Measurements from ENCODE around the gene AUTS2.

AUTS2 gene

DNA sequence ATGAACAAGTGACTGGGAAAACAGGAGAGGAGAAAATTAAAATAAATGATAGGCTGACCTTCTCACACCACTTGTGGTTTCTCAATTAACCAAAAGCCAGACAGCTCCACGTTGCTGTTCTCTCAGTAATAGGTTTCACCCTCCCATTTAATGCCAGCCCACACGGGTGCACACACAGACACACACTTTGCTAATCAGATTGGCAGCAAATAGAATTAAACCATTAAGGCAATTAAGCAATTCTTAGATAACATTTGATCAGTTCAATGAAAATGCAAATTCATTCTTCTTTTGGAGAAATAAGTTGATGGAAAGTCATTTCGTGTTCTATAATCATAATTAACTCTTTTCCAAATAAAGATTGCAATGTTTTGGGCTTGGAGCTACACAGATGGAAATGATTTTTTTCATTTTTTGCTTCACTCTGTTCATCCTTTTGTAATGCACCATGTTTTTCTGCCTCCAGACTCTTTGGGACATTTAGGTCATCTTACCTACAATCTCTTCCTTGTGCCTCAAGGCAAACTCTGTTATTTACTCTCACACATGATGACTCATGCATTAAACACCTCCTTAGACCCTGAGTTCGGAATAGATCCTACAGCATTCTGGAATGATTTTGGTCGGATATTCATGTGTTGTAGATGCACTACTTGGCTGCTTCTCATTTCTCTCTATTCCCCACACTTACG is 700.7 kb downstream of the AUTS2 start:
- no peak for DNase-seq

GRCh38 chr7:70299472-70299807 is 701.2 kb downstream of the AUTS2 start:
- no peak for DNase-seq

GRCh38 chr7:70301673-70302185 is 703.5 kb downstream of the AUTS2 start:
- DNase-seq = no peak

GRCh38 chr7:70303309-70303708 is 705.0 kb downstream of the AUTS2 start:
- DNase-seq = no peak

GRCh38 chr7:70303780-70304179 is 705.5 kb downstream of the AUTS2 start:
- no peak for DNase-seq

DNA sequence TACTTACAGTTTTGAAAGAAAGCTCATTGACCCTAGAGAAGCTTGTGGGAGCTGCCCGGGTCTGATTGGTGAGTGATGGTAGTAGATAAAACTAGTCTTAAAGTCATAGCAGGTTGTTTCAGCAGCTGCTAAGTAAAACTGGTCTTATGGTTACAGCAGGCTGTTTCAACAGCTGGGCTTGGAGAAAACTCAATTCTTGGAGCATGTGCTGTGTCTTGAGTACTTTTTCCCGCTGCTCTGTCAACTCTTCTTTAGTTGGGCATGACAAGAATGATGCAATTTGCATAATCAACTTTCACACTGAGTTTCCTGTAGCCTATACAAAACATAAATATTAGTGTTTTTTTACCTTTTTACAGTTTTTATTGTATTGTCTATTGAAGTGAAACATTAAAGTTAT is 707.9 kb downstream of the AUTS2 start:
- DNase-seq = no peak

- no peak for DNase-seq
Measured at GRCh38 chr7:70307544-70308106, 709.4 kb downstream of the AUTS2 start.

DNA sequence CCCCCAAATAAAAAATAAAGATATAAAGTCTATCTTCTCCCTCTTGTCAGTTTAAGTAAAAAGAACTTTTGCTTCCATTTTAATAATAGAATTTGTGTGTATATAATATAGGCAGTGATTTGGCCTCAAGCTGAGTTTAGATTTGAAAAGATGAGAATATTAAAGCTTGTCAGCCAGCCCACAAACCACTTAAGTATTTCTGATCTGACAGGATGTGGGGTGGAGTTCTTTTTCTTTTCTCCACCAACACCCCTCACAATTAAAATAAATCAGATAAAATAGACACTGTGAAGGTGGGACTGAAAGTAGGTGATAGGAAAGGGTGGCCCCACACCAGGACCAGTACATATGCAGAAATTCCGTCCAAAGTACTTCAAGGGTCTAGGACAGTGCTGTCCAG is 714.1 kb downstream of the AUTS2 start:
- DNase-seq = no peak

DNA sequence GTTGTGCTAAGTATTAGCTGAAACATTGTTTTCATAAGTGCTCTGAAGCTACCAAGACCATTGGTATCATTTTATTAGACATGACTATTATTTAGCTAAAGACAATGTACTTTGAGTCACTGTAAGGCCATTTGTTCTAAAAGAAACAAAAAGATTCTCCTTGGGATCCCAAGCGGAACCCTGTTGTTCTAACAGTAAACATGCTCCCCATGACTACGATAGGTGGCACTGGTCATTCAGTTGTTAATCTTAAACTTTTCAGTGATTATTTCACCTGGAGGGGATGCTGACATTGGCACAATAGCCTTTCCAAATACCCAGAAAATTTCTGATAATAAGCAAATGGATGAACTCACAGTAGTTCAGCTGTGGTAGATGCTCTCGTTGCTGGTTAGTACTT is 715.0 kb downstream of the AUTS2 start:
- DNase-seq = no peak

DNA sequence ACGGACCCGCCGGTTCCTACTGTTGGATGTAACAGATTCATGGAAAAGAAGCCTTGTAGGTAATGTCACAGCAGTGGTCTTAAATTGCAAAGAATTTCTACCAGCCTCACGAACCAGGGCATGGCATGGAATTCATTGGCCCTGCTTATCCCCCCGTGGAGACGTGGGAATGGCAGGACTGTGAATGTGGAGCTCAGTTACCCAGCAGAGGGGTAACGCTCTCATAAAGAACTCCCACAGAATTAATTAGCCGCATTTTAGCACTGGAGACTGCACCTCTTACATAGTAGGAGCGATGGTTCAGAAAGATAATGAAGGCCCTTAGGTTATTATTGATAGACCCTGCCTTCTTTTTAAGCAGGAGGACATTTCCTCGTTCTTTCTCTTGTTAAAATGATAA is 715.4 kb downstream of the AUTS2 start:
- DNase-seq = no peak

- no peak for DNase-seq
Measured at GRCh38 chr7:70314221-70314620, 715.9 kb downstream of the AUTS2 start.

GRCh38 chr7:70316745-70317144 is 718.5 kb downstream of the AUTS2 start:
- DNase-seq = no peak

DNA sequence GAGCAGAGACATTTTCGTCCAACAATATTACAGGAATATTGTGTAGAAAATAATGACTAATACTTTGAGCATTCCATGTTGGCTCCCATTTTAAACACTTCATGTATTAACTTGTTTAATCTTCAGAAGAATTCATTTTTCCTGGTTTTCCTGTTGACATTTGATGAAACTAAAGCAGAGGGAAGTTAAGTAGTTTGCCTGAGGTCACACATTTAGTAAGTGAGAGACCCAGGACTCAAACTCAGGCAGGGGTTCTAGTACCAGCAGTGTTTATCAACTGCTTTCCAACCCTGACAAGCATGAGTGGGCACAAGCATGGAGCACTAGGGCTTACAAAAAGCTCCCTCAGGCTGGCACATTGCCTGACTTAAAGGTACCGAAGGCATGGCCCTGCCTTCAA is 719.1 kb downstream of the AUTS2 start:
- DNase-seq = no peak

GRCh38 chr7:70318511-70318910 is 720.2 kb downstream of the AUTS2 start:
- DNase-seq = no peak

- no peak for DNase-seq
Measured at GRCh38 chr7:70319057-70319456, 720.8 kb downstream of the AUTS2 start.

DNA sequence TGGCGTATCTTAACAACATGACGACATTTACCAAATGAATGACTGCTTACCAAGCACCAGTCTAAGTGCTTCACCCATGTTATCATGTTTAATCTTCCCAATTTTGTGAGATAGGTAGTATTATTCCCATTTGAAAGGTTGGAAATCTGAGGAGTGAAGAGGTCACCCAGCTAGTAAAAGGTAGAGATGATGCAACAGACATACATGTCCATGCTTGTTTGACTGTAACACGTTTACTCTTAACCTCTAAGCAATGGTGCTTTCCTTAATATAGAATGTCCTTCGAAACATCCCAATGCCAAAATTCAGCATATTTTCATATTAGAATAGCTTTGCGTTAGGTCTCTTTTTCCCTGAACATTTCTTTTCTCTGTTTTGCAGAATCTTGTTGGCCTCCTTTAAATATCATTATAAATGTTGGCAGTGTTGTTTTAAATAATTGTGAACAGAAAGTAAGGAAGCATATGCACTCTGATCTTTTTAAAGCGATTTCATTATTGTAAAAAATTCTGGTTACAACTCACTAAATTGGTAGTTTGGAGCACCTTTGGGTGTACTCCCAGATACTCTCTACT is 722.8 kb downstream of the AUTS2 start:
- no peak for DNase-seq

- no peak for DNase-seq
Measured at GRCh38 chr7:70322856-70323255, 724.6 kb downstream of the AUTS2 start.

DNA sequence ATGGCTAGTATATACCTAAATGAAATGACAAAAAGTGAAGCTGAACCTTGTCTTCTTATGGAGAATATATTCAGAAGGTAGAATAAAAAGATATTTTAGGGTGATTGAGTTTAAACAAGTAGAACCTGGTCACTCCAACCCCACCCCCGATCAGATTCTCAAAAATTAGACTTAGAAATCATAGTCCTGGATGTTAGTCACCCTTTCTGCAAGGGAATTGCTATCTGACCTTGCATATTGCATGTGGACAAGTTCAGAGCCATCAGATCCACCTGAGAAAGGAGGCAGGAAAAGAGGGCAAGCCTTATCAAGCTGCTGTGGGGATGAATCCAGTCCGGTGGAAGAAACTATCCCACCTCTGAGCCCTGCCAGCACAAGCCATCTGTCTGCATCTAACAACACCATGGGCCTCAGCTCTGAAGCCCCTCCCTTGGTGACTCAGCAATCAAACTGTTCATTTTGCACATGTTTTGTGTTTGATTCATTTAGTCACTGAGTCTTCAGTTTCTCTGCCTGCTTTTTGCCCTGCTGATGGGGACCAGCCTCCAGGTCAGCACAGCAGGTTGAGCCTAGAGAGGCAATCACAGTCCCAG is 727.3 kb downstream of the AUTS2 start:
- no peak for DNase-seq

- no peak for DNase-seq
Measured at GRCh38 chr7:70334295-70334694, 736.0 kb downstream of the AUTS2 start.

DNA sequence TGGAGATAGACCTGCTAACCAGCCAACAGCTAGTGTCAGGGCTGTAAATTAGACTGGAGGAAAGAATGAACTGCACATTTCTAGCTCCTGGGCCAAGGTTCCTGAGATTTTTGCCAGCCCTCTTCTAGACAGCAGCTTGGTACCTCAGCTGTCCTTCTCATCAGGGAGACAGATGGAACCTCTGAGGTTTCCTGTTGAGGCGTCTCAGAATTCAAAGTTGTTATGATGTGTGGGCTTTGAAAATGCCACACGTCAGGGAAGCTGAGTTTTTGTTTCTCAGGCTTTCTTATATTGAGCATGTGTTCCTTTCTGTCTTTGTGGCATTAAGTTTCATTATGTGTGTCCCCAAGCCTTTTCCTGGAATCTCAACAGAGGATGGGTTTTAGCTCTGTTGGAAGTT is 736.6 kb downstream of the AUTS2 start:
- no peak for DNase-seq

- no peak for DNase-seq
Measured at GRCh38 chr7:70336536-70336935, 738.3 kb downstream of the AUTS2 start.

DNA sequence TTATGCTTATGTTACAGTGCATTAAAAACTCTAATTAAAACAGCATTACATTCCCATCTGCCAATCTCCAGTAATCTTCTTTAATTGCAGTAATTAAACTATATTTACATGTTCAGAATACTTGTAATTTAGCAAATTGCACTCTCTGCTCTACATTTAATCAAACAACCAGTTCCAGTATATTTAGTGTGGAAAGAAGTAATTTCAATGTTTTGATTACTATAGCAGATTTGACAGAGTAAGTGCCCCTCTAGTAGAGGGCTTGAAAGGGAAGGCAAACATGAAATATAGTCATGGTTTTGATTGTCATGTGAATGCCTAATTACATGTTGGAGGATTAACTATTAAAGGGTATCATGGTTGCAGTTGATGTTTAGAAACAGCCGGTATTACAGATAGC is 739.7 kb downstream of the AUTS2 start:
- DNase-seq = no peak

GRCh38 chr7:70340236-70340635 is 742.0 kb downstream of the AUTS2 start:
- DNase-seq = no peak

DNA sequence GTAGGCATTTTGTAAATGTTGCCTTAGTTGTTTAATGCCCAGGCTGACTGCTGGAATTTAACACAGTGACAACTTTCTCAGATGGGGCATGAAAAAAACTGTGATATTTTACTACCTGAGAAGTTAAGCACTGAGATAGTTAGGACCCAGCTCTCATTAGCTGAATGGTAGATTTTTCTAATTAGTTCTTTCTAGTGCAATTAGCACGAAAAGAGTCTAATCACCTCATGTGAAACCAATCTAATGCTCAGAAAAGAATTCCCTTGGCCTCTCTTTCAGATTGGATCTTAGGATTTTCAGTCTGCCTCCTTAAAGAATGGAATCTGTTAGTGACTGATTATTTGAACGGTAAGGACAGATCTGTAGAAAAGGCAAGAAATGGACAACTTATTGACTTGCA is 743.2 kb downstream of the AUTS2 start:
- no peak for DNase-seq
